ENCODE data around the gene TRAF2.

GRCh38 chr9:136902259-136902821 lies 16.0 kb downstream of the TRAF2 start:
- TF ChIP-seq EZH2 (IDR thresholded peaks at IDR 0.05; ENCODE audit: insufficient read depth, low read length), result no peak
- TF ChIP-seq CTCF (IDR thresholded peaks at IDR 0.05; ENCODE audit: insufficient read depth, low read depth, low read length), result no peak

Measured in astrocyte (in vitro differentiated cells and primary cell).